NCI-H82 treated with DMSO at 0.1 percent for 48 hours (cell line): ENCODE results near the gene CEP128.

ENCODE experiments used
- DNase-seq: peaks from one replicate; lab custom pipeline; 2025; ENCODE audit not compliant: unreplicated experiment; lab: John Stamatoyannopoulos, UW

The CEP128 gene

DNA sequence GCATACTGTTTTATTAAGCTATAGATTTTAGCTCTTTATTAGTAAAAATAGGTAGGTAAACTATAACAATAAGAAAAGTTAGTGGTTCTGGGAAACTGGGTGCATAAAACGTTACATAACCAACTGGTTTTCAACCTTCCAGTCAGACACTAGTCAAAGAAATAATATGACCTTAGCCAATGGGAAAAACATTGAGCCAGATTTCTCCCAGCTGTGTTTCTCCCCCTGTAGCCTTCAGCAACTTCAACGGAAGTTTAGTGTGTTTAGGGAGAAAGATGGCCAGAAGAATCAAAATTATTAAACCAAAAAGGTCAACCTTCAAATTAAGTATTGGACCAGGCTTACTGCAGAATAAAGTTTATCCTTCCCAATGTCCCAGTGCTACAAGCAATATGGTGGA is 446.8 kb downstream of the CEP128 start:
- DNase-seq: no peak

DNA sequence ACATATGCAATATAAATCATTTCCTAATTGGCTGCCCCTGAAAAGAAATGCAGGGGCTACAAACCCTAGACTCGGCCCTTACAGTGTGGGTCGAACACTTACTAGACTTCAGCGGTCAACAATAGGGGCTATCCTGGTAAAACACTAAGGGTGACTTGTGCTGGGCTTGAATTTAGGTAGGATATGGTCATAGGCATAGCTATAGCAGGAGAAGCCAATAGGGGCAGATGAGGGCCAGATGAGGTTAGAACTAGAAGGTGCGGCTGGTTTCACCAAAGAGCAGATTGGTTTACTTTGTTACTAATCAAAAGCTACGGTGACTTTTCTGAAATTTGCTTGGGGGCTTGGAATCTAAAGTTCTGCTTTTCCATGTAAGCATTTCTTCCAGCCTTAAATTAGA is 447.9 kb downstream of the CEP128 start:
- DNase-seq: no peak

DNA sequence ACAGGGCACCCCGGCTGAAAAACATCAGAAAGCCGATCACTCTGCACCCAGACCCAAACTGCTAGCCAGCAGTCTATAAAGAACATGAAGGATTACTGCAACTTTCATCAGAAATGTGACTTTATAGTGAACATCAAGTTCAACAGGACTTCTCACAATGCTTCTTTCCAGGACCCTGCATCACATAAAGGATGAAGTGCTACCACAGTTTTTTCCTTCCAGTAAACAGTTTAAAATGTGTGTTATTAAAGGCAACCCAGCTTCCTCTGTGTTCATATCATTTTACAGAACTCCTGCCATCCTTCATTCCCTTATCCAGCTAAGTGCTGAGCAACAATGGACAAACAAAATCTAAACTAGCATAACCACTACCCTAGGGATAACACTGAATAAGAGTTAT is 449.9 kb downstream of the CEP128 start:
- DNase-seq: no peak

DNA sequence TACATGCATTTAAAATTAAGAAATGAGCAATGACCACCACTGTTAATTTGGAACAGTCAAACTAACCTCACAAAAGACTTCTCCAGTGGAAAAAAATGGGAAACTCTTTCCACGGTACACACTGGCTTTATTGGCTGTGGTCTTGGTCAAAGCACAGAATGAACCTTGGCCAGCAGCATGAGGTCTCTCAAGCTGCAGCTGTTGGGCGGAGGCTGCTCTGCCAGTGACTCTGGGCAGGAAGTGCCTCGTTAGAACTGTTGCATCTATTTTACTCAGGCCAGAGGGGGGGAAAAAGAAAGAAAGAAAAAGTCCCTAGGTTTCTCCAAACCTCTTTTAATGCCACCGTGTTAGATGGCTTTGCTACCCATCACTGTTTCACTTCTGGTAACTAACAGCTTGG is 450.4 kb downstream of the CEP128 start:
- DNase-seq: no peak

DNA sequence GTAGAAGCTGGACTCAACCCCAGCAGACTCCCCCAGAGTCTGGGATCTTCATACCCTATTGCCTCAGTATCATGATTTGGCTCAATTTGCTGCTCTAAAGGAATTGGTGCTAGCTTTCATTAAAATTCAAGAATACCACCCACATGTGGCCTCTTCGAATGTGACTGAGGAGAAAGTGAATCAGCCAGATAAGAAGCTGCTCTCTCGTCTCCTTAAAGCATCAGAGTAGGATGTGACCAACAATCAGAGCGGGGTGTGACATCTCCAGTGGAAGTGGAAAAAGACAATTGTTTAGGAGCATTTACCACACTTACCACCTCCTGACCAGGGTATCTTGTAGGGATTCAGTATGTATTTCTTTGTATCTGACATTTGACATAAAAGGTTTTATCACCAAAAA is 452.0 kb downstream of the CEP128 start:
- DNase-seq: no peak

DNA sequence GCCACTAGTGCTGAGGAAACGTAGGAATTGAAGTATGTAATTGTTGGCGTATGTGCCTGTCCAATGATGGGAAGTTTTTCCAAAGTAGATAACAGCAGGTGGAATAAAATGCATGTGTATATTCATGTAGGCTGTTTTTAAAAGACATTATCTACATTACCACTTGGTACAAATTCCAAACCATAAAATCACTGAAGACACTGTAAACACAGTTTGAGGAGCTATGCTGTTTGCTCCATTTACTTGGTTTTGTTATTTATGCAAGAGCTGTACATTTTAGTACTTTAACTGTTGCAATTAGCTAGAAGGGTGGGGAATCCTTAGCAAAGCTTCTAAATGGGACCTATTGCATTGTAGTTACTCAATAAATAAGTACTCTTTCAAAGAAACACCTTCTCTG is 455.8 kb downstream of the CEP128 start:
- DNase-seq: no peak

DNA sequence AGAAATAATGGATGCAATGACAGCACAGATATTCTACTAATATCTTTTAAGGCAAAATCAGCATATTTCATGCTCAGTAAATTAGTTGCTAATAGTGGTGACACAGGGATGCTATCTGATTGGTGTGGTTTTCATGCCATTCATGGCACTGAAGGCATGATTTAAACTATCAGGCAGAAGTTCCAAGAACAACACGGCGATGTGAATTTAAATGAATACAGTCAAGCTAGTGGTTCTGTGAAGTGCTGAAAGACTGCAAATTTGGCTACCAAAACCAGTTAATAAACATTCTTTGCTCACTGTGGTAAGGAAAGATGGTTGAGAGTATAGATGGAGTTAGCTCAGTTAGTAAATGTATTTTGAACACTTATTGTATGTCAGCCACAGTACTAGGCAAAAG is 458.2 kb downstream of the CEP128 start:
- no peak for DNase-seq

DNA sequence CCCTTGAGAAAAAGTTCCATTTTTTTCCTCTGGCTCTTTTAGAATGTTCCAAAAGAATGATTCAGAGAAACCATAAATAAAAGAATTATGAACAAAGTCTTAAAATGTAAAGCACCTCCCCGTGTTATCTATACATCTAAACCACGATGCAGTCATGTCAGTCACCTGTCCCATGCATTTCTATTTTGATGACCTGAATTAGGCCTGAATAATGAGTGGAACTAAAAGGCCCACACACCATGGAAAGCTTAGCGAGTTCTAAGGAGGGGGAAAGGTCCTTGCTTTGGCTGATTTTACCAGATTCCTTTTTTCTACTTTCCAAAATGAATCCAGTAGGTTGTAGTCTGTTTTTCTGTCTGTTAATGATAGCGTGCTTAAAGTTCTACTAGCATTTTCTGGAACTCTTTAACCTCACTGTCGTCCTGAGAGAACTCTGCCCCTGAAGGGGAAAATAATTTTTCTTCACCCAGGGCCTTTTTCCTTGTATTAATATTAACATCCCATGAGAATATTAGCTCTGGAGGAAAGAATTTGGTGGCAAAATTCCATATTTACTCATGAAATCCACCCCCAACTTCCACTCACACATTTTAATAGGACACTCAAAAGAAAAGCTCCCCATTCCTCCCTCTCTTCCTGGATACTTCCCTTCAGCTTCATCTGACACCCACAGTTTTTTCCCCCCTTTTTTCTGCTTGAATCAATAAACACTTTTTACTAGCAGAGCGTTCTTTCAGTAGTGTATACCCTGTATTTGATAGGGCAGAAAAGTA is 464.0 kb downstream of the CEP128 start:
- DNase-seq: no peak

DNA sequence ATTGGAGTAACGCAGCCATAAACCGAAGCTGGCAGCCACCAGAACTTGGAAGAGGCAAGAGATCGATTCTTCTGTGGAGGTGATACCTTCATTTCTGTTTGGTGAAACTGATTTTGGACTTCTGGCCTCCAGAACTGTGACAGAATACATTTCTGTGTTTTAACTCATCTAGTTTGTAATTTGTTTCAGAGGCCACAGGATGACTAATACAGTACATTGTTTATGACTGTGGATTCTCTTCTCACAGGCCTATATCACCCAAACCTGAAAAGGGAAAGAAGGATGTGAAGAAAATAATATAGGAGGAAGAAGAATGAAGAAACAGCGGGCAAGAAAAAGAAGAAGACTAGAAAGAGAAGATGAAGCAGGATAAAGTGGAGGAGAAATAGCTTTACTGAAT is 466.5 kb downstream of the CEP128 start:
- no peak for DNase-seq

DNA sequence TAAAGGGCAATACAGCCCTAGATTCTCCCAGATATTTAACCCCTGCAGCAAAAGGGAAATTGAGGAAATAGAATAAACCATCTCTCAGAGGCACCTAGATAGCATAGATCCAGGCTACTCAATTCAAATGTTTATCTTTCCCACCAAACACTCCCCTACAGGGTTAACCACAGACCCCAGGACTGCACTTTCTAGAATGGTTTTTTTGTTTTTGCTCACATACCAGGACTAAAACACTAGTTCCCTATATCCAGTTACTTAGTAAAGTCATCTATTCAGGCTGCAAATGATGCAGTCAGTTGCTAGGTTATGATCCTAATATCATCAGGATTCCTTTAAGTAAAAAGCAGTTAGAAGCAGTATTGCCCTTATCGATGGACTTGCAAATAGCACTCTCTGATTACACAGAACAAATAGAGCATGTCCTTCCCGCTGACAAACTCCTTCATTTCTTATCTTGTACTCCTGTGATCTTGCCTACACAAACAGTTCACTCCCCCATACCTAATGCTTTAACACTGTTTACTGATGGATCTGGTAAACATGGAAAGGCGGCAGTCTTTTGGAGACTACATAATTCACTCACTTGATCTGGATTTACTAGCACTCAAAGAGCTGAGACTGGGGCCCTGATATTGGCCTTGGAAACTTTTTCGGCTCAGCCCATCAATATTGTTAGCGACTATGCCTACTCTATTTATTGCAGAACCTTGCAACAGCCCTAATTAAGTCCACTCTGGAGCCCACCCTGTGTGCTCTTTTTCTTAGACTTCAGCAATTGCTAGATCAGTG is 473.0 kb downstream of the CEP128 start:
- DNase-seq: no peak

DNA sequence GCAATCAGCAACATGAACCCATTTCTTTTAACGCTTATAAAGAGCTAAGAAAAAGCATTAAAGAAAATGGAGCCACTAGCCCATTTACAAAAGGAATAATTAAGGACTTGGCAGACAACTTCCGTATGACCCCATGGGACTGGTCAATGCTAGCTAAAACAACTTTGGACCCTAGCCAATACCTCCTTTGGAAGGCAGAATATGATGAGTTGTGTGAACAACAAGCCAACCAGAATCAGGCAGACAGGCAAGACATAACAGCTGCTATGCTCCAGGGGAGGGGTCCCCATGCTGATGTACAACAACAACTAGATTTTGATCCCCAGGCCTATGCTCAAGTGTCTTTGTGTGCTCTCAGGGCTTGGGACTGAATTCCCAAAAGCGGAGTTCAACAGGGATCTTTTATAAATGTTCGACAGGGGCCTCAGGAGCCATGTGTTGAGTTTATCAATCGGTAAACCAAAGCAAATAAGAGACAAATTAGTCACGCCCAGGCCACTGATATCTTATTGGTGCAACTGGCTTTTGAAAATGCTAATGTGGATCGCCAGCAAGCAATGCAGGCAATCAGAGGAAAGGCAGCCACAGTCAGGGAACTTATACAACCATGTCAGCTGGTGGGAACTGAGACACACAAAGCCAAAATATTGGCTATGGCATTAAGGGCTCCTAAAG is 475.9 kb downstream of the CEP128 start:
- DNase-seq: no peak

DNA sequence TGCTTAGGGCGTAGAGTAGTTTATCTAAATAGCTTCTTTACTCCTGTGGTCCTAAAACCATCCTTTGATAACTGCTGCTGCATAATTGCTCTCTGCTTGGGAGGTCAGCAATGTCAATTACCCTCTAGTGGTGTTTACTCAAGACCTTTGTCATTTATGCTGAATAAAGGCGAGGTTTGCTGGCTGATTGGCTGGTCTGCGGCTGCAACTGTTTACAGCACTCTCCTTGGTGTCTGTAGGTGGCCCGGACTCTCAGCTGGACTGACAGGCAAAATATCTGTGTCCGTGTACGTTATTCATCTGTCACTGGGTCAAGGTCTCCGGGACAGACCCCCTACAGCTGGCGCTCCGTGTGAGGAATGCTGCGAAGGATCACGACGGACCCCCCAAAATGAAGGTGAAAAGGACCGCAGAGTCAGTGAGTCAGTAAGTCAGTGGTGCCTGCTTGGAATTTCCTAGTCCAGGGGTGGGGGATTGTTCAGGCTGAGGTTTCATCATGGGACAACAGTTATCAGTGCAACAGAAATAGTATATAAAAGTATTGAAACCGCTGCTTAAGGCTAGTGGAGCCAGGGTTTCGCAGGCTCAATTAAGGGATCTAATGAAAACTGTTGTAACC is 476.9 kb downstream of the CEP128 start:
- DNase-seq: no peak

DNA sequence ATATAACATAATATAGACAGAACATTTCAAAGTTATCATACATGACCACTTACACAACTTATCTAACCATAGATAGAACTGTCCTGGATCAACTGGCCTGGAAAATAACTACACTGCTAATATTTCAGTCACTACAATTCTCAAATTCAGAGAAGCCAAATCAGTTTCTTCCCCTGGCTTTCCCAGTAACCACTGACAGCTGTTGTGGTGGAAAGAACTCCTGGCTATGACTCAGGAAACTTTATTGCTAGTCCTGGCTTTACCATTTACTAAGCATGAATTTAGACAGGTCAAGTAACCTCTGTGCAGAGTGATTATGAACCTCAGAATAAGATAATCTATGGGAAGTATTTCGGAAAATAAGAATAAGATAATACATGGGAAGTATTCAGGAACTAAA is 485.3 kb downstream of the CEP128 start:
- DNase-seq: no peak

DNA sequence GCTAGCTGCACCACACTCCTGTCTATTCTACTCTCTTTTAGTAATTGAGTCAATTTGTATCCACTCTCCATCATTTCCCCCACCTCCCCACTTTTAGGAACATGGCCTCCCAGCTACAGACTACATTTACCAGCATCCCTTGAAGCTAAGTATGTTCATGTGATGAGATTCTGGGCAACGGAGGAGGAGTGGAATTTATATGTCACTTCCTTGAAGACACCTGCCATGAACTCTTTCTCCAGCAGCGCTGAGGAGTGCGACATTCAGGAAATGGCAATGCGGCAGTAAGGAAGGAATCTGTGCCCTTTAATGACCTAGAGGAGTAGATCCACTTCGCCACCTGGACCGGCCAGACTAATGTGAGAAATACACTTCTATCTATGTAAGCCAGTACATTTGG is 486.5 kb downstream of the CEP128 start:
- DNase-seq: no peak

DNA sequence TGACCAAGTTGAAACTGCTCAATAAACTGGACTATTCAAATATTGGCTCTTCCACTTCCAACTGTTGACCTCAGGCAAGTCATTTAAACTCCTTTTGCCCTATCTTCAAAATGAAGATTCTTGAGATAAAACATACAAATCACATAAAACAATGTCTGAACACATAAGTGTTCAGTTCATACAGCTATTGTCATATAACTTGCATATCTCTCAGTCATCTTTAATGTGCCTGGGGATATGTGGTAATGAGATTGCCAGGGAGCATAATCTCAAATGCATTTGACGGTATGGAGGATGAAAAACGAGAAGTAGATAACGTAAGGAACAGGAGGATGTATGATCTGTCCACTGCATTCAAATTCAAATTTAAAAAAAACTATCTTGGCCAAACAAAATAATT is 493.3 kb downstream of the CEP128 start:
- no peak for DNase-seq

DNA sequence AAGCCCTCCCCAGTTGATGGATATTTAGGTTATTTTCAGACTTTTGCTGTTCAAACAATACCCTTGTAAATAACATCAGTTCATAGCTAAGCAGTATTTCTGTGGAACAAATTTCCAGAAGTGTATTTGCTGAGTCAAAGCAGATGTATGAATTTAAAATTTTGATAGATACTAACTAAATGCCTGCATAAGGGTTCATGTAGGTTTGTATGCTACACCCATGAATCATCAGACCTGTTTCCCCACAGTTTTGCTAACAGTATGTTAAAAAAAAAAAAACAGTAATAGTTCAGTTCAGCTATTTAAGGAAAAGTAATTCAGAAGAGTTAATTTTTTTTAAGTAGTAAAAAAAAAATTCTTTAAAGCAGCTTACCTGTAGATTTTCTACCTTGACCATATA is 494.1 kb downstream of the CEP128 start:
- no peak for DNase-seq
